Activated CD4-positive, CD25-positive, alpha-beta regulatory T cell treated with anti-CD3 and anti-CD28 coated beads, Interleukin-2, amount 50 U/mL, for 72 hours (primary cell): ENCODE data around the gene SRP68.
"Not testable (repeated sequence)": the region's sequence is repeated elsewhere in the genome, so short reads cannot be mapped to it uniquely, and the experiment has no call there.

Experiments
- DNase-seq: peaks from one replicate; pipeline ENCODE4 v3.0.0; 2021

SRP68 gene

GRCh38 chr17:76089680-76090516, 17.6 kb upstream of the SRP68 start:
- DNase-seq = no peak

DNA sequence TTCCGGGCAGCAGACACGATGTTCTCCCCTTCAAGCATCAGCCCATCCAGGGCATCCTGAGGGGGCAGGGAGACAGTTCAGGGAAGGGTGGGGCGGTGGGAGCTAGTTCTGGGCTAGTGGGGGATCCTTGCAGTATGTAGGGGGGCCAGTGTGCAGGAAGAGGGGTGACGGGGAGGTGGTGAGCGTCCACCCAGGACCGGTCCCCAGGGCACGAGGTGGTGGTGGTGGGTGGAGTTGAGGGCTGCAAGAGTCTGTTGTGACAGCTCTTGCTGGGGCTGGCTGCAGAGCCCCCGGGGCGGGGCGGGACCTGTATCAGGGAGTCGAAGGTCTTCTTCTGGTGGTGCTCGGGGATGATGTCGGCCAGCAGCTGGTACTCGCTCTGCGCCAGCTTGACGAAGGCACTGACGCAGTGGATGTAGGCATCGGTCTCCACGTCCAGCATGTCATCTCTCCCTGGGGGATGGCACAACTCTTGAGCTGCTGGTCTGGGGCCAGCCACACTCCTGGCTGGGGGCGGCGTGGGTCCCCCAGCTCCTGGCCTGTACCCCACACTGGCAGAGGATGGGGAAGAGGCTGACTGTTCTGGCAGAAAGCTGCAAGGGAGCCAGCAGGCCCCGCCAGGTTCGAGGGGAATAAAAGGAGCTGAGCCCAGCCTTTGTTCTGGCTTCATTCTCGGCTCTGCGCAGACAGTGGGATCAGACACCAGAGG, 16.7 kb upstream of the SRP68 start:
- DNase-seq = no peak

GRCh38 chr17:76088041-76088867, 15.9 kb upstream of the SRP68 start:
- no peak for DNase-seq

- DNase-seq = no peak
Measured at GRCh38 chr17:76087531-76087930, 15.2 kb upstream of the SRP68 start.

GRCh38 chr17:76086384-76086783, 14.1 kb upstream of the SRP68 start:
- no peak for DNase-seq

GRCh38 chr17:76085731-76086366, 13.5 kb upstream of the SRP68 start:
- DNase-seq = no peak

GRCh38 chr17:76085066-76085730, 12.9 kb upstream of the SRP68 start:
- no peak for DNase-seq

GRCh38 chr17:76083536-76084182, 11.3 kb upstream of the SRP68 start:
- DNase-seq = no peak

- DNase-seq = no peak
Measured at GRCh38 chr17:76082326-76083251, 10.3 kb upstream of the SRP68 start.

- DNase-seq = no peak
Measured at GRCh38 chr17:76081295-76082210, 9.2 kb upstream of the SRP68 start.

DNA sequence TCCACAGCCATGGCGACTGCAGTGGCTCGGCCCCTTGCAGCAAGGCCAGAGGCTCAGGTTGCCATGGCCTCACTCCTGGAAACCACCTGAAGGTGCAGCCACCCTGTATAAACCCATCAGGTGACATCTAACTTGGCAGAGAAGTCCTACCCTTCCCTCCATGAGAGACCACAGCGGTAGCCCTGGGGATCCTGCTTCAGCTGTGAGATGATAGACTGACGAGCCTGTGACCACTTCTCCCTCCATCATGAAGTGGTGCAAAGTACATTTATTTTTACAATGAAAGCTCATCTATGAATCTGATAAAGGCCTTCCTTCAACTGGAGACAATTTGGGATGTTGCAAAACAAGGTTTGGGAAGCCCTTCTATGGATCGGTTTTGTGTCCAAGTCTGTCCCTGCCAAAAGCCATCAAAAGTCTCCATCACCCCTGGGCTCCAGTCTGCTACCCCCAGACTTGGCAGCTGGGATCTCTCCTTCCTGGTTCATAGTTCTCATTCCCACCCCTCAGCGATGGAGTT, 8.5 kb upstream of the SRP68 start:
- DNase-seq = no peak

GRCh38 chr17:76079956-76080767, 7.8 kb upstream of the SRP68 start:
- no peak for DNase-seq

- no peak for DNase-seq
Measured at GRCh38 chr17:76079535-76079955, 7.2 kb upstream of the SRP68 start.

GRCh38 chr17:76078860-76079534, 6.7 kb upstream of the SRP68 start, which contains the start of gene ZACN:
Gene ZACN (plus strand): TSS chr17:76079182. CDS start chr17:76079265, 83 bp downstream.
- no peak for DNase-seq

GRCh38 chr17:76078370-76078769, 6.1 kb upstream of the SRP68 start:
- DNase-seq = not testable (repeated sequence)

DNA sequence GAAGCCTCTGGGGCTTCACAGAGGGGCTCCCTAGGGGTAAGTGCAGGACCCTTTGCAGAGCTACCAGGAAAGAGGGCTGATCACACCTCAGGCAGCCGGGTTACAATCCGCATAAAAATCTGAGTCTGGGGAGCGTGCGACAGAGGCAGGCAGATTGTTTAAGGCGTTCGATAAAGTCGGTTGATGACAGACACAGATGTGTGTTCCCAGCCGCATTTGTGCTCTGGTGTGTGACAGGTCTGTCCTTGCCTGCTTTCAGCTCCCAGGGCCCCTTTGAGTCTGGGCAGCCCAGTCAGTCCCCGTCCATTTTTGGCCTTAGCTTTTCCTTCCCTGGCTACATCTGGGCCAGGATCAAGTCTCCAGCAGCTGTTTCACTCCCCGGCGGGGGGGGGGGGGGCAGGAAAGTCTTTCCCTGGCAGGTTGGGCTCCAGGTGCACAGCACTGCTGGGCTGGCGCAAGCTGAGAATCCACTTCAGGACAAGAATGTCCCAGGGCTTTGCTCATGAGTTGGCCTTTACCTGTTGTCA, 5.3 kb upstream of the SRP68 start:
- DNase-seq = no peak
